HepG2 (cell line): ENCODE data around the gene MTF1. TPM values are rescaled to one million over a fixed set of nuclear protein-coding genes. Genes with fewer than 3 reads are reported as not detected.

Experiments used
- ARID2 ChIP-seq: sonication (generic); formaldehyde crosslinking; IDR thresholded peaks from 2 replicates; pipeline ENCODE4 v1.8.1; 2022; ENCODE audit warnings: mild to moderate bottlenecking, missing genetic modification reagents, borderline replicate concordance
- ERF ChIP-seq: IDR thresholded peaks from 2 replicates; pipeline ENCODE4 v1.6.1; 2018; ENCODE audit warnings: missing biosample characterization, missing genetic modification reagents
- KDM3A ChIP-seq: IDR thresholded peaks from 2 replicates; pipeline ENCODE4 v1.6.1; 2018; ENCODE audit warnings: low read depth, missing compliant biosample characterization
- KLF16 ChIP-seq, 2 experiments: sonication (generic) in 1 of 2; formaldehyde crosslinking in 1 of 2; IDR thresholded peaks; 2 replicates each; pipeline versions ENCODE4 v1.6.1 to v1.8.0; 2016 to 2023; ENCODE audit warnings: missing genetic modification reagents in 2 of 2, missing compliant biosample characterization in 1 of 2
- MAF1 ChIP-seq: sonication (generic); formaldehyde crosslinking; IDR thresholded peaks from 2 replicates; pipeline ENCODE4 v1.5.0; 2020; ENCODE audit warnings: missing genetic modification reagents, borderline replicate concordance
- MYC ChIP-seq: sonication (generic); formaldehyde crosslinking; IDR thresholded peaks from 2 replicates; pipeline ENCODE4 v1.9.0; 2021; ENCODE audit warnings: missing genetic modification reagents, borderline replicate concordance
- NFATC3 ChIP-seq: sonication (generic); formaldehyde crosslinking; IDR thresholded peaks from 2 replicates; pipeline ENCODE4 v1.5.1; 2020; ENCODE audit warnings: mild to moderate bottlenecking, missing genetic modification reagents
- NFIB ChIP-seq: sonication (generic); formaldehyde crosslinking; IDR thresholded peaks from 2 replicates; pipeline ENCODE4 v1.9.0; 2021; ENCODE audit warnings: missing genetic modification reagents, mild to moderate bottlenecking, borderline replicate concordance
- NFYC ChIP-seq: IDR thresholded peaks from 2 replicates; pipeline ENCODE4 v1.6.1; 2016; ENCODE audit warnings: missing genetic modification reagents, missing compliant biosample characterization
- NR2F1 ChIP-seq, 2 experiments: fragments of 450-650 bp in 1 of 2; formaldehyde crosslinking in 1 of 2; IDR thresholded peaks; 2 replicates each; pipeline versions ENCODE4 v1.5.0 to v1.6.1; 2016 to 2020; ENCODE audit warnings: mild to moderate bottlenecking in 1 of 2, missing compliant biosample characterization in 1 of 2, missing genetic modification reagents in 1 of 2, moderate library complexity in 1 of 2
- PREB ChIP-seq: sonication (generic); formaldehyde crosslinking; IDR thresholded peaks from 2 replicates; pipeline ENCODE4 v1.4.0; 2020; ENCODE audit warnings: missing genetic modification reagents
- SIX1 ChIP-seq: sonication (generic); formaldehyde crosslinking; IDR thresholded peaks from 2 replicates; pipeline ENCODE4 v1.4.0; 2020; ENCODE audit warnings: missing genetic modification reagents, borderline replicate concordance
- SP5 ChIP-seq: IDR thresholded peaks from 2 replicates; pipeline ENCODE4 v1.6.1; 2016; ENCODE audit warnings: low read depth, borderline replicate concordance
- SPEN ChIP-seq: sonication (generic); formaldehyde crosslinking; IDR thresholded peaks from 2 replicates; pipeline ENCODE4 v1.5.1; 2020; ENCODE audit warnings: low read depth, mild to moderate bottlenecking, missing genetic modification reagents
- TMF1 ChIP-seq: sonication (generic); formaldehyde crosslinking; IDR thresholded peaks from 2 replicates; pipeline ENCODE4 v1.8.1; 2022; ENCODE audit warnings: low read depth, missing genetic modification reagents
- ZBTB14 ChIP-seq: sonication (generic); formaldehyde crosslinking; IDR thresholded peaks from 2 replicates; pipeline ENCODE4 v1.4.0; 2020; ENCODE audit warnings: missing genetic modification reagents
- ZFP36 ChIP-seq: fragments of 150-350 bp; IDR thresholded peaks from 2 replicates; pipeline ENCODE4 v1.6.1; 2018; ENCODE audit warnings: borderline replicate concordance, low read length, low read depth; ENCODE audit not compliant: partially characterized antibody
- ZNF333 ChIP-seq: sonication (generic); formaldehyde crosslinking; IDR thresholded peaks from 2 replicates; pipeline ENCODE4 v1.4.0; 2020; ENCODE audit warnings: mild to moderate bottlenecking, missing genetic modification reagents, borderline replicate concordance
- ZNF576 ChIP-seq: sonication (generic); formaldehyde crosslinking; IDR thresholded peaks from 2 replicates; pipeline ENCODE4 v1.4.0; 2020; ENCODE audit warnings: mild to moderate bottlenecking, missing genetic modification reagents
- ZNF644 ChIP-seq: IDR thresholded peaks from 2 replicates; pipeline ENCODE4 v1.6.1; 2016; ENCODE audit warnings: low read depth
- ZZZ3 ChIP-seq: sonication (generic); formaldehyde crosslinking; IDR thresholded peaks from 2 replicates; pipeline ENCODE4 v1.4.0; 2020; ENCODE audit warnings: missing genetic modification reagents, mild to moderate bottlenecking, borderline replicate concordance
- polyA plus RNA-seq, 8 experiments: library from polyadenylated mRNA; depleted of rRNA in 3 of 8; stranded (reverse) in 7 of 8; unstranded in 1 of 8; fragments of >200 nt; fragmentation: Illumina TruSeq in 4 of 8; extraction: Trizol in 4 of 8; gene quantifications; 2 replicates each; pipeline versions ENCODE4 v1.2.1 to v1.2.3, GENCODE V29; 2011 to 2016; ENCODE audit warnings: low read depth in 4 of 8, missing spikeins in 1 of 8, mixed read lengths in 1 of 8; ENCODE audit not compliant: insufficient read depth in 1 of 8
- total RNA-seq, 5 experiments: library from RNA; depleted of rRNA; stranded (reverse); fragments of >200 nt; fragmentation: Illumina TruSeq; extraction: Trizol; gene quantifications; 2 replicates each; pipeline ENCODE4 v1.2.3, GENCODE V29; 2016; ENCODE audit warnings: low read depth in 1 of 5
- TF ChIP-seq, protein P1 (sequence below): sonication (generic); formaldehyde crosslinking; conservative IDR thresholded peaks from 2 replicates; pipeline ENCODE4 v1.8.1; 2023; ENCODE audit warnings: missing genetic modification reagents
- TF ChIP-seq, protein P2 (sequence below): sonication (generic); formaldehyde crosslinking; conservative IDR thresholded peaks from 2 replicates; pipeline ENCODE4 v1.4.0; 2020; ENCODE audit warnings: missing genetic modification reagents
- TF ChIP-seq, protein P3 (sequence below): sonication (generic); formaldehyde crosslinking; IDR thresholded peaks from 2 replicates; pipeline ENCODE4 v1.4.0; 2020; ENCODE audit warnings: mild to moderate bottlenecking, missing genetic modification reagents, borderline replicate concordance

The MTF1 gene
- total and polyA plus RNA-seq, 2 of the 13 experiments (the other 11 are each of a cell fraction or from before 2014, with no cell fraction given) = 2.4 to 3.3 TPM

GRCh38 chr1:37764414-37764825, 95.0 kb downstream of the MTF1 start (continued):
- TF ChIP-seq ZNF576 (CRISPR knock-in tag) (peak; percentile 35; the same call in 1 of the 2 replicates), NFYC (peak; percentile 65), ZBTB14 (peak; percentile 75), NFIB (no peak), KDM3A (CRISPR knock-in tag) (peak; percentile 92; the same call in 1 of the 2 replicates), SP5 (no peak), ZNF333 (CRISPR knock-in tag) (peak; percentile 100), SIX1 (CRISPR knock-in tag) (peak; percentile 91), ZFP36 (no peak), ZZZ3 (peak; percentile 85; the same call in 1 of the 2 replicates), ZNF644 (CRISPR knock-in tag) (peak; percentile 66), KLF16 (CRISPR knock-in tag; IDR thresholded peaks at IDR 0.05) (peak; percentile 97 to 100), ARID2 (no peak), SPEN (peak; percentile 87), NR2F1 (CRISPR knock-in tag; IDR thresholded peaks at IDR 0.05) (peak in 1 of 2 experiments; percentile 57; a peak in 1 of 4 replicates), NFATC3 (CRISPR knock-in tag) (peak; percentile 99; the same call in 1 of the 2 replicates), PREB (CRISPR knock-in tag) (peak; percentile 99), MAF1 (peak; percentile 99), ERF (peak; percentile 99), TMF1 (peak; percentile 99), MYC (CRISPR knock-in tag) (peak; percentile 90)
- TF ChIP-seq, protein P1, sequence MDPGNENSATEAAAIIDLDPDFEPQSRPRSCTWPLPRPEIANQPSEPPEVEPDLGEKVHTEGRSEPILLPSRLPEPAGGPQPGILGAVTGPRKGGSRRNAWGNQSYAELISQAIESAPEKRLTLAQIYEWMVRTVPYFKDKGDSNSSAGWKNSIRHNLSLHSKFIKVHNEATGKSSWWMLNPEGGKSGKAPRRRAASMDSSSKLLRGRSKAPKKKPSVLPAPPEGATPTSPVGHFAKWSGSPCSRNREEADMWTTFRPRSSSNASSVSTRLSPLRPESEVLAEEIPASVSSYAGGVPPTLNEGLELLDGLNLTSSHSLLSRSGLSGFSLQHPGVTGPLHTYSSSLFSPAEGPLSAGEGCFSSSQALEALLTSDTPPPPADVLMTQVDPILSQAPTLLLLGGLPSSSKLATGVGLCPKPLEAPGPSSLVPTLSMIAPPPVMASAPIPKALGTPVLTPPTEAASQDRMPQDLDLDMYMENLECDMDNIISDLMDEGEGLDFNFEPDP (CRISPR knock-in tag) = peak; percentile 100
- TF ChIP-seq, protein P2, sequence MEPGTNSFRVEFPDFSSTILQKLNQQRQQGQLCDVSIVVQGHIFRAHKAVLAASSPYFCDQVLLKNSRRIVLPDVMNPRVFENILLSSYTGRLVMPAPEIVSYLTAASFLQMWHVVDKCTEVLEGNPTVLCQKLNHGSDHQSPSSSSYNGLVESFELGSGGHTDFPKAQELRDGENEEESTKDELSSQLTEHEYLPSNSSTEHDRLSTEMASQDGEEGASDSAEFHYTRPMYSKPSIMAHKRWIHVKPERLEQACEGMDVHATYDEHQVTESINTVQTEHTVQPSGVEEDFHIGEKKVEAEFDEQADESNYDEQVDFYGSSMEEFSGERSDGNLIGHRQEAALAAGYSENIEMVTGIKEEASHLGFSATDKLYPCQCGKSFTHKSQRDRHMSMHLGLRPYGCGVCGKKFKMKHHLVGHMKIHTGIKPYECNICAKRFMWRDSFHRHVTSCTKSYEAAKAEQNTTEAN (CRISPR knock-in tag) = peak; percentile 98
- TF ChIP-seq, protein P3, sequence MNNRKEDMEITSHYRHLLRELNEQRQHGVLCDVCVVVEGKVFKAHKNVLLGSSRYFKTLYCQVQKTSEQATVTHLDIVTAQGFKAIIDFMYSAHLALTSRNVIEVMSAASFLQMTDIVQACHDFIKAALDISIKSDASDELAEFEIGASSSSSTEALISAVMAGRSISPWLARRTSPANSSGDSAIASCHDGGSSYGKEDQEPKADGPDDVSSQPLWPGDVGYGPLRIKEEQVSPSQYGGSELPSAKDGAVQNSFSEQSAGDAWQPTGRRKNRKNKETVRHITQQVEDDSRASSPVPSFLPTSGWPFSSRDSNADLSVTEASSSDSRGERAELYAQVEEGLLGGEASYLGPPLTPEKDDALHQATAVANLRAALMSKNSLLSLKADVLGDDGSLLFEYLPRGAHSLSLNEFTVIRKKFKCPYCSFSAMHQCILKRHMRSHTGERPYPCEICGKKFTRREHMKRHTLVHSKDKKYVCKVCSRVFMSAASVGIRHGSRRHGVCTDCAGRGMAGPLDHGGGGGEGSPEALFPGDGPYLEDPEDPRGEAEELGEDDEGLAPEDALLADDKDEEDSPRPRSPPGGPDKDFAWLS (CRISPR knock-in tag) = no peak
